Inferior parietal cortex (tissue), 1 donor: ENCODE measurements around the gene HYDIN.
A peak's percentile ranks its signal among the peaks of the same experiment; 100 is the strongest.

Experiments used
- DNase-seq: peaks from one replicate; pipeline ENCODE4 v3.0.0-alpha.2; 2016; ENCODE audit errors: extremely low spot score

HYDIN gene

DNA sequence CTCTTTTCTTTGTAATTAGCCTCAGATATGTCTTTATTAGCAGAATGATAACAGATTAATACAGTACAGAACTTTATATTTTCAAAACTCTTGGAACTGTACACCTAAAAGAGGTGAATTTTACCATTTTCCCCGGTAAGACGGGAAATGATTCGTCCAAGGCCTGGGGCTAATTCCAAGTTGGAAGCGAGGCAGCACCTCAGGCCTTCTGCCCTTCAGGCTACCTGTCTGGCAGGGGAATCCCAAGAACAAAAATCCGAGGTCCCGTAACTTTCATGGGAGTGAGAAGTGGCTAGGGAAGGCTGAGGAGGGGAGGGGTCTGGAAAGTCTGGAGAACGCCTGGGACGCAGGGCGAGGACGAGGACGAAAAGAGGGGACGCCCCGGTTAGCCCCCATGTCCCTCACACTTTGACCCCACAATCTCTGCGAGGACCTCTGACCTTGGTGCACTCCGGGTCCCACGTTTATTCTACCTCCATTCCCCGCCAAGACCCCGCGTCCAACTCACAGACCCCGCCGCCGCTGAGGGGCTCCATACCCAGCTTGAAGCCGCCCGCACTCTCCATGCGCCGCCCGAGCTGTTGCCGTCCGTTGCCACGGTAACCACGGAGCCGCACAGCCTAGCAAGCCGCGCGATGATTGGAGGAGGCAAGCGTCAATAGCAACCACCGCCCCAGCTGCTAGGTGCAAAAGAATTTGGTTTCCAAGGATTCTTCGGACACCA lies at the start of gene HYDIN:
Gene HYDIN (minus strand): TSS at position 601 of the 724 bp plus-strand sequence. CDS start 43,827 bp downstream, outside the sequence.
- DNase-seq = peak; percentile 62

DNA sequence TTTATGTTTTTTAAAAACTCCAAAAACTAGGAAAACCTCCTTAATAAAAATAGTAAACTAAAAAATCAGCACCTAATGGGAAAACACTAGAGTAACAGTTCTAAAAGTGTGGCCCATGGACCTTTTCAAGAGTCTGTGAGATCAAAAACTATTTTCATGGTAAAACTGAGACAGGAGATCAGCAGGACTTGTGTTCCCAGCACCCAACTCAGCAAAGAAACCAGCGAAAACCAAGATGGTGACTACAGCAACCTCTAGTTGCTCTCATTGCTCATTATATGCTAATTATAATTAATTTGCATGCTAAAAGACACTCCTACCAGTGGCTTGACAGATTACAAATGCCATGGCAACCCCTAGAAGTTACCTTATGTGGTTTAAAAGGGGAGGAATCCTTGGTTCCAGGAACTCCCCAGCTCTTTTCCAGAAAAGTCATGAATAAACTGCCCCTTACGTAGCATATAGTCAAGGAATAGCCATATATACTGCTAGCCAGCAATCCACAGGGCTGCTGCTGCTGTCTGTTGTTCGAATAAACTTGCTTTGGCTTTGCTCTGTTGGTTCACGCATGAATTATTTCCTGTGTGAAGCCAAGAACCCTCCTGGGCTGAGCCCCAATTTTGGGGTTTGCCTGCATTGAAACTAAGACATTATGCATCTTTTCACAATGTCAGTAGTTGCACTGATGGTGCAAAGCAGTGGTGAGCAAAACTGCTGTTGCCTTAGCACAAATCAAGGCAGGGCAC lies 46.2 kb upstream of the HYDIN start:
- no peak for DNase-seq

DNA sequence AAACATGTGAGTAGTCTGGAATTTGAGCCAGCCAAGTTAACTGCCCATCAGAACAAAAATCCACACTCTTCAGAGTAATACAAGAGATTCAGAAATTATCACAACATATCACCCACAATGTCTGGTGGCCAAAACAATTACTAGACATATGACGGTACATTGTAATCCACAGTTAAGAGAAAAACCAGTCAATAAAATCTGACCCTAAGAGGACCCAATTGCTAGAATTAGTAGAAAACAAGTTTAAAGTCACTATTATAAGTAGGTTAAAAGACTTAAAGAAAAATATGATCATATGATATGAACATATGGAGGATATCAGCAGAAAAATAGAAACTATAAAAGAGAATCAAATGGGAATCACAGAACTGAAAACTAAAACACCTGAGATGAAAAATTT lies 42.9 kb upstream of the HYDIN start:
- no peak for DNase-seq

GRCh38 chr16:71264299-71264698 lies 33.8 kb upstream of the HYDIN start:
- no peak for DNase-seq

GRCh38 chr16:71263582-71263981 lies 33.1 kb upstream of the HYDIN start:
- DNase-seq = no peak

DNA sequence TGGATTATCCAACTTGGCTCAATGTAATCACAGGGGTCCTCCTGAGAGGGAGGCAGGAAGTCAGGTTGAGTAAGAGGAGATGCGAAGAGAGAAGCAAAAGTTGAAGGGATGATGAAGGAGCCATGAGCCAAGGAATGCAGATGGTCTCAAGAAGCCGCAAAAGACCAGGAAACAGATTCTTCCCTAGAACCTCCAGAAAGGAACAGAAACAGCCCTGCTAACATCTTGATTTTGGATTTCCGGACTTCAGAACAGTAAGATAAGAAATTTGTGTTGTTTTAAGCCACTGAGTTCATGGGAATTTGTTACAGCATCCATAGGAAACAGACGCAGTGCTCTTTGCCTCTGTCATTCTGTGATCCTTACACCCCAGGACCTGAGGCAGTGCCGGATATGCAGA lies 31.9 kb upstream of the HYDIN start:
- no peak for DNase-seq

- DNase-seq = no peak
Observed at GRCh38 chr16:71260995-71261394, 30.5 kb upstream of the HYDIN start.

DNA sequence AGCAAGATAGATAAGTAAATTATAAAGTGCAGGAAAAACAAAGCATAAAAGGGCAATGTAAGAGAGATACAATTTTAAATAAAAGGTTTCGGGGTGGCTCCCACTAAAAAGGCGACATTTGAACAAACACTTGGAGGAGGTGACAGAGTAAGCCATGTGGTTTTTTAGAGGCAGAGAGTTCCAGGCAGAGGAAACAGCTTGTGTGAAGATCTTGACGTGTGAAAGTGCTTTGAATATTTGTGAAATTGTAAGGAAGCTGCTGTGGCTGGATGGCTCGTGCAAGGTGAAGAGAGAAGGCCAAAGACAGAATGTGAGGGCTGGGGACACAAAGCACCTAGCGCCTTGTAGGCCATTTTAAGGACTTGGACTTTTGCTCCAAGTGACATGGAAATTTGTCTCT lies 28.6 kb upstream of the HYDIN start:
- DNase-seq = no peak

GRCh38 chr16:71258372-71258771 lies 27.9 kb upstream of the HYDIN start:
- peak; percentile 24 for DNase-seq

DNA sequence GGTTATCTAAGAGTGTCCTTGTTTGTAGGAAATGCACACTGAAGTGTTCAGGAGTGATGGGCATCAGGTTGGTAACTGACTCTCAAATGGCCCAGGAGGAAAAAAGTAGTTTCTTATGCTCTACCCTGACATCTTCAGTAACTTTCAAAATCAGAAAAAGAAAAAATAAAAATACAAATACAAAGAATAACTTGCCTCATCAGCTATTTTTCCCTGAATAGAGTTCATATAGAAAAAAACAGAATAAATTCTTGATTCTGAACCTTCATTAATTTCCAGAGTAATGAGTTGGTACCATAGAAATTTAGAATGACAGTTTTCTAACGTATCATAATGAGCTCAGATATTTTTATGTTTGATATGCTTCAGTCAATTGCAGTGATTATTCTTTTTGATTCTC lies 27.2 kb upstream of the HYDIN start:
- DNase-seq = no peak

DNA sequence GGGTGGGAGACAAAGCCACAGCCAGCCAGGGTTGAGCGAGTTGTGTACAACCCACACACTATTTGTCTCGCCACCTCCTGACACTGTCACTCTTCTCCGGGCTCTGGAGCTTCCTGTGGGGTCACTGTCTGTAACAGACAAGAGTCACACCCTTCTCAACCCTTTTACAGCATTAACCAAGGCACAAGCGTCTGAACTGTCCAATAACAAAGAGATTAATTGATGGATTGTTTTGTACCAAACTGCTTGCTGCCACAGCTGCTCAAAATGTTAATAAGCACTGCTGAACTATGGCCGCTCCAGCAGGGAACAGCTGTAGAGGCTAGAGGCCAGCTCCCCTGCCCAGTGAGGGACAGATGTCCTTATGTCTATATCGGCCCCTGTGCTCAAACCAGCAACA lies 25.2 kb upstream of the HYDIN start:
- peak; percentile 14 for DNase-seq

GRCh38 chr16:71254832-71255525 lies 24.5 kb upstream of the HYDIN start:
- peak; percentile 36 for DNase-seq

DNA sequence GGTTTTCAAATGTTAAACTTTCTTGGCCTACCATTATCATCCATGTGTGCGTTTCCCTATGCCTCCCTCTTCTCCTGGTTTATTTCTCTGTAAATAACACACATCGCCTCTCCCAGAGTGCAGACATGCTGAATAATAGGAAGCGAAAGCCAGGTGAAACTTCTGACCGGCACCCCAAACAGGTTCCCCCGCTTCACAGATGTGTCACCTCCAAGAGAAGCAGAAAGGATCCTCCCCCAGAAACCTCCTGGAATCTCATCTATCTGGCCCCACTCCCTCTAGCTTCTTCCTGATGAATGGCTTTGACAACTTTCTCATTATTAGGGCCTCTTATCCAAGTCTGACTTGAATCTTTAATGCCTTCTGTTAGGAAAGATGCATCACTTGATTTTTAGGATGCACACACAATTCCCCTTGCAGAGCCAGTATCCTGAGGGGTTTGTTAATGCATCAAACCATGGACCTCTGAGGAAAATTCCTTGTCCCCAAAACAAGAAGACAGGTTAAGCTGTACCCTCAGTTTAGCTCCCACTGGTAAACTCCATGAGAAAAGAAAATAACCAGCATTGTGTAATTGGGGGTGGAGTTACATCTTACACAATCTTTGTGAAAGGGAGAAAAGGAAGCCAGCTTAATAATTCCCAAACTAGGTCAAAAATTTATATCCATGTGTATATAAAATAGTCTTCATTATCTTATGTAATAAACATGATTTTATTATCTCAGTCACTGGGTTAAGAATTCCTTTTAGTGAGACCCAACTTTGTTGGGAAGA lies 20.1 kb upstream of the HYDIN start:
- DNase-seq = no peak

DNA sequence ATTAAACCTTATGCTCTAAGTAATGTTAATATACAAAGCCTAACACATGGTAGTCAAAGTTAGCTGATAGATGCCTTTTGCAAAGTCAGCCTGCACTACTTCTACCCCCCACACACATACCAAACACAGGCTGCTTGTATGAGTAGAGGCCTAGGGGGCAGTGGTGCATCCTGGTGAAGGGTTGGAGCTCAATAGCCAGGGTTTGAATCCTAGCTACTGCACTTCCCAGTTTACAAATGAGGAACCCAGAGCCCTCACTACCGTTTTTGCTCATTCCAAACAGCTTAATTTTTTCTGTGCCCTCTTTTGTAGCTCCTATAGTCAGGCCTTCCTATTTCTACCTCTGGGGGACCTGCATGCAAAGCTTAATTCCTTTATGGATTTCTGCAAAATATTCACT lies 18.9 kb upstream of the HYDIN start:
- DNase-seq = no peak

- DNase-seq = no peak
Observed at GRCh38 chr16:71247478-71247877, 17.0 kb upstream of the HYDIN start.

DNA sequence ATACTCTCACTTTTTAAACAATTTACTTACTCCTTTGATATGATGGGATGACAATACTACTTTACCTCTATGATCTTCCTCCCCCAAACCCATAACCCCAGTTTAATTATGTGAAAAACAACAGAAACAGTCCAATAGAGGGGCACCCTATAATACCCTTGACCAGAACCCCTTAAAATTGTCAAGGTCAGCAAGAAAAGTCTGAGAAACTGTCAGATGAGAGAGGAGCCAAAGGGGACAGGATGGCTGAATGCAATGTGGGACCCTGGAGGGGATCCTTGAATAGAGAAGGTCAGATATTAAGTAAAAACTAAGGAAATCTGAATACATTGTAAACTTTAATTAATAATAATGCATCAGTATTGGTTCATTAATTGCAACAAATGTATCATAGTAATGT lies 15.8 kb upstream of the HYDIN start:
- no peak for DNase-seq

DNA sequence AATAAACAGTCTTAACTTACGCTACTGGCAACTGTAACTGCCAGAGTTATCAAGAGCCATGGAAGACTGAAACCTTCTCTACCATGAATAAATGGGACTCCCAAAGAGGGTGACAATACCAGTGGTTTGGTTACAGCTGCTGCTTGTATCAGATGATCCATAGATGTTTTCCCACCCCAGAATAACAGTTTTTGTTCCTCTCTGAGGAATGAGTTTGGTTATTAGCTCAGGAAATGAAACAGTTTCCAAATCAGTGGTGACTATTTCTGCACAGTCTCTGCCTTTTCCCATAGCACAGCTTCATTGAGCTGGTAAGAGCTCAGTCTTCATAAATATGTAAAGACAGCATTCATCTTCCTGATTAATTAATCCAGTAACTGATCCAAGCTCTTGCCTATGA lies 14.0 kb upstream of the HYDIN start:
- no peak for DNase-seq

DNA sequence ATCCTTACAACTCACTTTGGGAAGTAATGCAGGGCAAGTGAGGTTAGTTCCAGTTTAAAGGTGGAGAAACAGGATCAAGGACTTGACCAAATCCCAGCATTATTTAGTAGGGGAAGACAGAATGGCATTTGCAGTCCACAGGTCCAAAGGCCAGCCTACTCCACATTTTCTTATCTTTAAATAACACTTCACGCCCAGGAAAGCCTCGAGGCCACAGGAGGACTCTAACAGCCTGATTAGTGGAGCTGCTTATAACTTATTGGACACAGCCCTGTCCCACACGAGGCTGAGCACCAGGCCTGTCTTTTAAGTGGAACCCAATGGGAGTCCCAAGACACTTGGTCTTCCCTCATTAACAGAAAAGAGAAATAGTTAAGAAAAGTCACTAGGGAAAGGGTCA lies 12.1 kb upstream of the HYDIN start:
- no peak for DNase-seq

GRCh38 chr16:71242036-71242435 lies 11.5 kb upstream of the HYDIN start:
- no peak for DNase-seq

GRCh38 chr16:71229344-71229743 lies 1.2 kb downstream of the HYDIN start:
- no peak for DNase-seq

- no peak for DNase-seq
Observed at GRCh38 chr16:71226229-71227141, 4.0 kb downstream of the HYDIN start.
